Measurements from ENCODE around the gene TXLNG. TPM values are rescaled to one million over a fixed set of nuclear protein-coding genes. Genes with fewer than 3 reads are reported as not detected.
A peak's percentile ranks its signal among the peaks of the same experiment; 100 is the strongest.

TXLNG gene
- total and polyA plus RNA-seq, 3 donors from 2014 or later = 9.2 to 14.0 (median 13.7) TPM

- intact Hi-C loops (cut with DNase I; ENCODE audit: low total_unique reads) = no loop called here
- H3K27me3 ChIP-seq = no peaks in the 10 kb centered on the region
- WGBS, 2 donors = 83 to 88% methylated on average over 4 of the region's 4 CpGs
Observed at GRCh38 chrX:16796298-16796697, 10.0 kb downstream of the TXLNG start.

GRCh38 chrX:16797358-16797757, 11.1 kb downstream of the TXLNG start:
- WGBS, 2 donors = 82 to 85% methylated on average over 3 to 5 of the region's 5 CpGs
- no peaks in the 10 kb centered on the region for H3K36me3 ChIP-seq (ENCODE audit: low read depth, missing control alignments)
- no peaks in the 10 kb centered on the region for H3K4me1 ChIP-seq
- H3K4me3 ChIP-seq = no peak overlapping the region
- no peaks in the 10 kb centered on the region for H3K27me3 ChIP-seq
- no peak for TF ChIP-seq CTCF (IDR thresholded peaks at IDR 0.05)
- no peak for TF ChIP-seq POLR2A (IDR thresholded peaks at IDR 0.05)
- no peaks in the 10 kb centered on the region for H3K9me3 ChIP-seq
- no peak for DNase-seq
- intact Hi-C loops (cut with DNase I; ENCODE audit: low total_unique reads) = no loop called here
- H3K27ac ChIP-seq = no peak overlapping the region

More at GRCh38 chrX:16796298-16796697, 10.0 kb downstream of the TXLNG start:
- Histone ChIP-seq H3K36me3 (ENCODE audit: low read depth, missing control alignments) (no peaks in the 10 kb centered on the region), H3K27ac (no peak overlapping the region), H3K4me3 (no peak overlapping the region), H3K4me1 (no peaks in the 10 kb centered on the region), H3K9me3 (no peaks in the 10 kb centered on the region)
- TF ChIP-seq POLR2A (IDR thresholded peaks at IDR 0.05) (no peak), CTCF (IDR thresholded peaks at IDR 0.05) (no peak)
- DNase-seq = no peak

- no peaks in the 10 kb centered on the region for H3K27me3 ChIP-seq
- DNase-seq = no peak
- no peak overlapping the region for H3K4me3 ChIP-seq
- WGBS, 2 donors = 87 to 97% methylated on average over 4 of the region's 4 CpGs
- H3K27ac ChIP-seq = no peak overlapping the region
- intact Hi-C loops (cut with DNase I; ENCODE audit: low total_unique reads) = no loop called here
- TF ChIP-seq CTCF (IDR thresholded peaks at IDR 0.05) (no peak), POLR2A (IDR thresholded peaks at IDR 0.05) (no peak)
- H3K9me3 ChIP-seq = no peaks in the 10 kb centered on the region
- H3K4me1 ChIP-seq = no peaks in the 10 kb centered on the region
- no peaks in the 10 kb centered on the region for H3K36me3 ChIP-seq (ENCODE audit: low read depth, missing control alignments)
Observed at GRCh38 chrX:16797841-16798240, 11.6 kb downstream of the TXLNG start.

- WGBS, 2 donors = 90 to 95% methylated on average over 4 to 7 of the region's 8 CpGs
- Histone ChIP-seq H3K4me3 (no peak overlapping the region), H3K27me3 (no peaks in the 10 kb centered on the region), H3K9me3 (no peaks in the 10 kb centered on the region), H3K36me3 (ENCODE audit: low read depth, missing control alignments) (no peaks in the 10 kb centered on the region), H3K4me1 (no peaks in the 10 kb centered on the region), H3K27ac (no peak overlapping the region)
- intact Hi-C loops (cut with DNase I; ENCODE audit: low total_unique reads) = no loop called here
- DNase-seq = no peak
- TF ChIP-seq CTCF (IDR thresholded peaks at IDR 0.05) = no peak
- TF ChIP-seq POLR2A (IDR thresholded peaks at IDR 0.05) = no peak
Observed at GRCh38 chrX:16804923-16805464, 18.7 kb downstream of the TXLNG start.

- no peaks in the 10 kb centered on the region for H3K9me3 ChIP-seq
- no peak overlapping the region for H3K4me3 ChIP-seq
- no peaks in the 10 kb centered on the region for H3K36me3 ChIP-seq (ENCODE audit: low read depth, missing control alignments)
- intact Hi-C loops (cut with DNase I; ENCODE audit: low total_unique reads) = no loop called here
- peak in 1 of 3 experiments; percentile 12 for TF ChIP-seq CTCF (IDR thresholded peaks at IDR 0.05)
- TF ChIP-seq POLR2A (IDR thresholded peaks at IDR 0.05) = no peak
- H3K4me1 ChIP-seq = no peaks in the 10 kb centered on the region
- peak; percentile 19 for DNase-seq
- H3K27ac ChIP-seq = peak overlapping the region in 1 of 2 donors; percentile 50
- H3K27me3 ChIP-seq = no peaks in the 10 kb centered on the region
Observed at GRCh38 chrX:16807548-16807947, 21.3 kb downstream of the TXLNG start.

Measured in testis (tissue), 3 donors.